Activated T-cell treated with anti-CD3 and anti-CD28 coated beads for 48 hours (primary cell): ENCODE data around the gene CIZ1.
A peak's percentile ranks its signal among the peaks of the same experiment; 100 is the strongest.

Source experiments
- DNase-seq: peaks from one replicate; pipeline ENCODE4 v3.0.0-alpha.2; 2020; ENCODE audit warnings: low read depth

The CIZ1 gene

GRCh38 chr9:128163027-128163515 is 28.3 kb downstream of the CIZ1 start:
- no peak for DNase-seq

DNA sequence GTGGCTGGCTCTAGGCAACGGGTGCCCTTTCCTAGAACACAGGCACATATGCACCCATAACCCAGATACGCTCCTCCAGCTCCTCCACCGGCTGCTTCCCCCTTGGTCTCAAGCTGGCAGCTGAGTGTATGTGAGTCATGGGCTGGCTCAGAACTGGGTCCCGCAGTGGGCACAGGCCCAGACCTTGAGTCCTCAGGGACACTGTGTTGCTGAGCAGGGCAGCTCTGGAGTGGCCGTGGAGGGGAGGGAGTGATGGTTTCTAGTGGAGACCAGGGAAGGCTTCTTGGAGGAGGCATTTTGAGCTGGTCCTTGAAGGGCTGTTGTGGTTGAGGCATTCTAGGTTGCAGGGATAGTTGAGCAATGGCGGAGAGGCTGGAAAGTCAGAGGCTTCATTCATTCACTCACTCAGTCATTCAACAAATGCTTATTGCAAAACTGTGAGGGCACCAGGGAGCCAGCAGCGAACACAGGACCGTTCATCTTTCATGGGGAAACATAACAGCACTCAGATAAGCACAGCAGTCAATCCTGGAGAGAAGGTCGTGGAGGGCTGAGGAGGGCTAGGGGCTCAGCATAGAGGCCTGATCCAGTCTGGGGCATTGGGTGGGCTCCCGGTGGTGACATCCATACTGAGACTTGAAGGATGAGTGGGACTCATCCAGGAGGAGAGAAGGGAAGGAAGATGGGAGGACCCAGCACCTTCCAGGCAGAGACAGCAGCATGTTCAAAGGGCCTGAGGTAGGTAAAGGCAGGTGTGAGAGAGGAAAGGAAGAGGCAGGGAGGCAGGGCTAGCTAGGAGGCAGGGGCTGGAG is 29.0 kb downstream of the CIZ1 start:
- DNase-seq = no peak

DNA sequence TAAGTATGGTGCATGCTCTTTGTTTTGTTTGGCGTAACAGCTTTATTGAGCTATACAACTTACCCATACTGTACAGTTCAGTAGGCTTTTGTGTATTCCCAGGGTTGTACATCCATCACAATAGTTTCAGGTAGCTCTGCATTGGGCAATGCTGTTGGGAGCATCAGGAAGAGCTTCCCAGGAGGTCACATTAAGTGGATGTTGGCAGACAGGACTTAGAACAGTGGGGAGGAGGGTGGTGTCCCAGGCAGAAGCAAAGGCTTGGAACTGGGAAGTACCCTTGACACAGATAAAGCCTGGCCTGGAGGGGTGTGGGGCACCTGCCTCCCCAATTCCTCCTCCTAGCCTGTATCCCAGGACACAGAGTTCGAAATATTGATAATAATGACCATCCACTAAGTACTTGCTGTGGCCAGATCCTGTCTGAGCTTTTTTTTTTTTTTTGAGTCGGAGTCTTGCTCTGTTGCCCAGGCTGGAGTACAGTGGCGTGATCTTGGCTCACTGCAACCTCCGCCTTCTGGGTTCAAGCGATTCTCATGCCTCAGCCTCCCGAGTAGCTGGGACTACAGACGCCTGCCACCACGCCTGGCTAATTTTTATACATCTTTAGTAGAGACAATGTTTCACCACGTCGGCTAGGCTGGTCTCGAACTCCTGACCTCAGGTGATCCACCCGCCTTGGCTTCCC is 30.0 kb downstream of the CIZ1 start:
- DNase-seq = no peak

DNA sequence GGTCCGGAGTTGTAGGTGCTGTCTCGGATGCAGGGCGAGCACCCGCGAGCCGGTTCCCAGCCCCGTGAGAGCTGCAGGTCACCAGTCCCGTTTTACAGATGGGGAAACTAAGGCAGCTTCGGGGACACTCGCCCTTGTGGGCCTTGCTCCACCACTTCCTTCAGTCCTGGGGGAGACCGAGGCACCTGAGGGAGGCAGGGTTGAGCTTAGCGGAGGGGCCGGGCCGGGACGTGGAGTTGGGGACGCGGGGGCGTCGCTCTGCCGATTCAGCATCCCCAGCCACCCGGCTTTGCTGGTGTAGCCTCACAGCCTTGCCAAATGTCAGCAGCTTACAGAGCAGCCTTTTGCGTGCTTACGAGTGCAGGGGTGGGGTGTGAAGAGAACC is 30.8 kb downstream of the CIZ1 start:
- peak; percentile 48 for DNase-seq

- DNase-seq = peak; percentile 96
These were observed 31.4 kb downstream of the CIZ1 start, which contains the start of gene BBLN for GRCh38 chr9:128159784-128160602. TSS of gene BBLN (plus strand) at chr9:128160265. CDS start at chr9:128160408, 143 bp downstream.

GRCh38 chr9:128159522-128159783 is 31.9 kb downstream of the CIZ1 start:
- peak; percentile 18 for DNase-seq

DNA sequence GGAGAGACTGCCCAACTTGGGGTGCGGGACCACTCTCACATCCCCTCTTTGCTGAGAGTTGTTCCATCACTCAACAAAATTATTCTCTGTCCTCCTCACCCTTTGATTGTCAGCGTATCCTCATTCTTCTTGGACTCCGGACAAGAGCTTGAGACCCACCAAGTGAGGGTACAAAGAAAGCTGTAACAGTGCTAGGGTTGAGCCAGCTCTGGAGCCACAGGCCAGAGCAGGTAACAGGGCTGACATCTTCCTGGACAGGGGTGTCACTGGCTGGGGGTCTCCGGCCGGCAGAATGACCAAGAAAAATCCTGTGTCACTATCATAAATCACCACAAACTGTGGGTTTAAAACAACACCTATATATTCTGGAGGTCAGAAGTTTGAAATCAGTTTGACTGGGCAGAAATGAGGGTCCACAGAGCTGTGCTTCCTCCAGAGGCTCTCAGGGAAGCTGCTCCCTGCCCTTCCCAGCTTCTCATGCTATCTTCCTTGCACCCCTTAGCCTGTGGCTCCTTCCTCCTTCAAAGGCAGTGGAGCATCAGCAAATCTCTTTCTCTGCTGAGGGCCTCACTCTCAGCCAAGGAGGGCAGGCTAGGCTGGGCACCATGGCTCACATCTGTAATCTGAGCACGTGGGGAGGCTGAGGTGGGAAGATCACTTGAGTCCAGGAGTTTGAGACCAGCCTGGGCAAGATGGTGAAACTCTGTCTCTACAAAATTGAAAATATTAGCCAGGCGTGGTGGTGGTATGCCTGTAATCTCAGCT is 35.5 kb downstream of the CIZ1 start:
- no peak for DNase-seq

DNA sequence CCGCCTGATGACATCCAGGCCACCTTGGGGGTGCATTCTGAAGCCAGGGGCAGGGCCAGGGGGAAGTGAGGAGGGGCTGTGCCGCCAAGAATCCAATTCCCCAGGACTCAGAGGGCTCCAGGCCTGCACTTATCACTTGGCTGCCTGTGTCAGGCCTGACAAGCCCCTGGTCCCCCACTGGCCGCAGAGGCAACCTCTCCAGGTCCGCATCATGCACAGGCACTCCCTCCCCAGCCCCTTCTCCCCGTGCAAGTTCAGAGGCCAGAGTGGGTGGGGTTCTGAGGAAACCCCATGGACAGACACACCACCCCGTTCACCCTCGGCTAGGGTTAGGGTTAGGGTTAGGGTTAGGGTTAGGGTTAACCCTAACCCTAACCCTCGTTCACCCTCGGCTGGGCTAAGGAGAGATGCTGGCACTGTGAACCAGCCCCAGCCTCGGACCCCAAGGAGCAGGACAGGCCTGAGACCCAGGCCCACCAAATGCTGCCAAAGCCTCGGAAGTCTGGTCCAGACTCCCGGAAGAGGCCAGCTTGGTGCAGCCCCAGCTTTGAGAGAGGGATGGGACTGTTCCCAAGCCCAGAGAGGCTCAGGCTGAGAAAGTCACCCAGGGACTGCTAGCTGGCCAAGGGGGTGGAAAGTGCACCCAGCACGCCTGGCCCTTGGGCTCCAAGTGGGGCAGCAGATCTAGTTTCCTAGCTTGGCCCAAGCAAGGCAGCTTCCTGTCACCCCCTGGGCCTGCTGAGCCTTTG is 37.3 kb downstream of the CIZ1 start:
- DNase-seq = no peak

DNA sequence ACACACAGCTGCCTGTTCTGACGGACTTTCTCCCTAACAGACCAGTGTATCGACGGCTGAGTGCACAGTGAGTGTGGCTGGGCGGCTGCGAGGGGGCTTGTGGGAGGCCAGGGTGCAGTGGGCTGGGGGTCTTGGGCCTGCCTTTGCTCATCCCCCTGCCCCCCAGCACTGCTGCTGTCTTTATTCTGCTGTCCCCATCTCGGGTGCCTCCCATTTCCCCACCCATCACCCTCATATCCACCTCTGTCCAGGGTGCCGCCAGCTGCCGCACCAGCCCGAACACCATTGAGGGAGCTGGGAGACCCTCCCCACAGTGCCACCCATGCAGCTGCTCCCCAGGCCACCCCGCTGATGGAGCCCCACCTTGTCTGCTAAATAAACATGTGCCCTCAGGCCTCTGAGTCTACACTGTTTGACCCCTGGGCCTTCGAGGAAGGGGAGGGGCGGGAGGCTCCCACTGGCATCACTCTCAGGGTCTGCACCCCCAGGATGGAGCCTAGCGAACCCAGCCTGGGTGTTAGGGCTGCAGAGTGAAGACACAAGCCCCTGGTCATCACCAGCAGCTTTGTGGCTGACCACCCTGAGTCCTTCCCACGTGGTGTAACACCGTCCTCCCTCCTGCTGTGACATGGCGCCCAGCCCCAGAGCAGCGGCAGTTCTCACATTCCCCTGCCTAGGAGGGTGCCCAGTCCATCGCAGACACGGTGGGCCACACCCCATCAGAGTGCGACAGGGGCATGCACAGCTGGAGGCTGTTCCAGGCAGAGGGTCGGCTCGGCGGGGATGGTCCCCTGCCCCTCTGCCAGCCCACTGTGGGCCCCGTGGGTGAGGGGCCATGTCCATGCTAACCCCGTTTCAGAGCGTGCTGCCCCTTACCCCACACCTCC is 38.1 kb downstream of the CIZ1 start:
- DNase-seq = no peak

DNA sequence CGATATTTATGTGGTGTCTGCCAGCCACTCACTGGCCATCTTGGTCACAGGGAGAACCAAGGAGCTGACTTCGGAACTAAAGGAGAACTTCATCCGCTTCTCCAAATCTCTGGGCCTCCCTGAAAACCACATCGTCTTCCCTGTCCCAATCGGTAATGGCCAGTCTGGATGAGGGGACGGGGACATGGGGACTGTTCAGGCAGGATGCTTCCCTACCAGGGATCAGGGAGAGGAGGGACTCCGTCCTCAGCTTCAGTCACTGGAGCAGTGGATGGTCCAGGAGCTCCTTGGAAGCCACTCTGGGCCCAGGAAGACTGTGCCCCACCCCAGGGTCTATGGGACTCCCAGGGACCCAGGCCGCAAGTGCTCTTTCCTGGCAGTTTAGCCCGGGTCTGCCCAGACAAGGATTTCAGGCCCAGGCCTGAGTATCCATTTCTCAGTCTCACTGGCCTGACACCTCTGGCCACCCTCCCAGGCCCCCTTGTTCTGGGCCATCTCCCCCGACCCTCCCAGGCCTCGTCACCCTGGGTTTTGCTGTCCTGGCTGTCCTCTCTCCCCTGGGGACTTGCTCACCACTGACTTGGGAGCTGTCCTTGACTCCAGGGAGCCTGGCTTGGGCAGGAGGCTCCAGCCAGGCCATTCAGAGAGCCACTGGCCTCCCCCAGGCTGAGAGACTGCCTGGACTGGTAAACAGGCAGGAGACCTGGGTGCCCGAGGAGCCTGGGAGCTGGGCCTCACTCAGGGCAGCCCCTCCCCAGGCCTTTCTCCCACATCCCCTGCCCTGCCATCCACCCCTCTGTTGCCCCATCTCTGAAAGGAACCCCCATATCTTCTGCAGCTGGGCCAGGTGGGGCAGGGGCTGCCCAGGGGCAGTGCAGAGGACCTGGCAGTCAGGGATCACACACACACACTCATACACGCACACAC is 39.0 kb downstream of the CIZ1 start:
- no peak for DNase-seq

- no peak for DNase-seq
These were observed 39.9 kb downstream of the CIZ1 start for GRCh38 chr9:128151309-128152132.

DNA sequence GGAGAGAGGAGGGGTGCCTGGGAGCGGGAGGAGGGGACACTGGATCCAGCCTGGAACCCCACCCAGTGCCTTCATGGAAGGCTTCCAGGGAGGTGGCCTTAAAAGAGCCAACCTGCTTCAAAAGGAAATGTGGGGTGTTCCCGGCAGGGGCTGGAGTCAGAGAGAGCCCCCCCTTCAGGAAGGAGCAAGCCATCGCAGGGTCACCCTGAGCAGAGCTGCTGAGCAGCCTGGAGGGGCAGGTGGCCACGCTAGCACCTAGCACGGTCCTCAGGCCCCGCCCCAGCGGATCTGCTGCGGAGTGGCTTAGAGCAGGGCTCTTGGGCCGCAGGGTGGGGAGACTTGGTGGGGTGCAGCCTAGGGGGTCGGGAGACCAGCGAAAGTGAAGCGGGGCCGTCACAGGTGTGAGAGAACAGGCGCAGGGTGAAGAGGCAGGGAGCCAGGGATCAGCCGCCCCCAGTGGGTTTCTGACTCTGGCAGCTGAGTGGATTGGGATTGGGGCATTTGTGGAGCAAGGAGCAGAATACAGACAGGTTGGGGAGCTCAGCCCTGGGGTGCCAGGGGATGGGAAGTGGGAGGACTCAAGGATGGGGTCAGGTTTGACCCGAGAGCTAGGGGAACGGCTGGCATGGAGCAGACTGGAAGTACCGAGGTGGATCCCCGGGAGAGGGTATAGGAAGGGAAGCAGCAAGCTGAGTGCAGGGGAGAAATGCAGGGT is 40.6 kb downstream of the CIZ1 start:
- no peak for DNase-seq

GRCh38 chr9:128149951-128150593 is 41.3 kb downstream of the CIZ1 start:
- no peak for DNase-seq

GRCh38 chr9:128149001-128149701 is 42.2 kb downstream of the CIZ1 start, which contains the start of gene LCN2:
TSS of gene LCN2 (plus strand) at chr9:128149453. CDS start at chr9:128149526, 73 bp downstream.
- no peak for DNase-seq

DNA sequence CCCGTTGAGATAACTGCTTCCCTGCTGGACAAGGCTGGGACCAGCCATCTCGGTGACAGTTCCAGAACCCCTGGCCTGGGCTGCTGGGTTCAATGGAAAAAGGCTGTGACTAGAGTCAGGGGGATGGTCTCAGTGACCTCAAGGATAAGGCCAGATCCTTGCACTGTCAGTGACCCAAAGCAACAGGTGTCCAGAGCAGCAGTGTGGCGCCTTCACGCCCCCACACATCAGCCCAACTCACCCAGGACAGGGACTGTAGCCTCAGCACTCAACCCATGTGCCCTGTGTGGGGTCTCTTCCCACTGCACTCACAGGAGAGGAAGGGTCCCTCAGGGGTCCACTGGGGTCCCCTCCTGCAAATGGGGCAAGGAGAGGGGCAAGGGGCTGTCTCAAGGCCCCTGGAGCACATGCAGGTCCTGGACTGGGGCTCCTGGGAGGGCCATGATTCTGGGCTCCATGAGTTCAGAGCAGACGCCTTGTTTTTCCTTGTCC is 42.8 kb downstream of the CIZ1 start:
- no peak for DNase-seq

GRCh38 chr9:128146591-128147120 is 44.7 kb downstream of the CIZ1 start:
- no peak for DNase-seq
